ENCODE results near the gene MAN1B1. TPM values are rescaled to one million over a fixed set of nuclear protein-coding genes. Genes with fewer than 3 reads are reported as not detected.

The MAN1B1 gene
- polyA plus RNA-seq, 3 donors from 2014 or later, result 59.7 to 71.8 (median 66.1) TPM

DNA sequence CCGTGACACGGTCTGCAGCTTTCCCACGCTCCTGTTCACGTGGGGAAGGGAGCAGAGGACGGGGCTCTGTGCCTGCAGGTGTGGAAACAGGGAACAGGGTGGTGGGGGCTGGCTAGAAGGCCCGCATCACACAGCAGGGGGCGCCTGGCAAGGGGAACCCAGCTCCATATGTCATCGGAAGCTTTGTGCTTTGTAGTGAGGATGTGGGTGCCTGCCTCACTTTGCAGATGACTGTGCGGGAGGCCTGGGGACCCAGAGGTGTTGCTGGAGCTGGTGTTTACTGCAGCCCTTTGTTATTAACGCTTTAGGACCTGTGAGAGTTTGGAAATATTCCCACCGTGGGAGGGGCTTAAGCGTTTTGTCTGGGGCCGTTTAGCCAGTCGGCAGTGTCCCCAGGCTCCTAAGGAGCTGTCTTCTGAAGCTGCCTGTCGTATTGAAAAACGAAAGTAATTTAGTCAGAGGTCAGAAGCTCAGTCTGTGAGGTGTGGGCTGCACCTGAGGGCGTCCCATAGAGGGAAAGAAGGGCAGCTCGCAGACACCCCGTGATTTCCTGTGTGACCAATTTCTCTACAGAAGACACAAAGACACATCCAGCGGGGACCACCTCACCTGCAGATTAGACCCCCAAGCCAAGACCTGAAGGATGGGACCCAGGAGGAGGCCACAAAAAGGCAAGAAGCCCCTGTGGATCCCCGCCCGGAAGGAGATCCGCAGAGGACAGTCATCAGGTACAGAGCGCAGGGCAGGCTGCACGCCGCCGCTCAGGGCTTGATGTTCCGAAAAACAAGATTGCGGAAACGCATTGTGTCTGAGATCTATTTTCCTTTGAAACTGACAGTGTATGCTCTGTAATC, 9.1 kb downstream of the MAN1B1 start:
- H3K9me3 Mint-ChIP-seq, result no peaks in the 10 kb centered on the region
- no peaks in the 10 kb centered on the region for H3K27me3 Mint-ChIP-seq (ENCODE audit: low read depth in 3 of 3)
- peak overlapping the region; percentile 90 to 98 (median 98) for H3K27ac Mint-ChIP-seq
- H3K36me3 Mint-ChIP-seq, result peaks cover 6 to 18% (median 11%) of the 10 kb centered on the region in 3 donors
- peaks cover 18% of the 10 kb centered on the region in 2 donors for H3K4me1 Mint-ChIP-seq
- DNase-seq, result peak; percentile 80 to 85 (median 83)
- H3K4me3 Mint-ChIP-seq, result peak overlapping the region; percentile 77 to 87 (median 81)

DNA sequence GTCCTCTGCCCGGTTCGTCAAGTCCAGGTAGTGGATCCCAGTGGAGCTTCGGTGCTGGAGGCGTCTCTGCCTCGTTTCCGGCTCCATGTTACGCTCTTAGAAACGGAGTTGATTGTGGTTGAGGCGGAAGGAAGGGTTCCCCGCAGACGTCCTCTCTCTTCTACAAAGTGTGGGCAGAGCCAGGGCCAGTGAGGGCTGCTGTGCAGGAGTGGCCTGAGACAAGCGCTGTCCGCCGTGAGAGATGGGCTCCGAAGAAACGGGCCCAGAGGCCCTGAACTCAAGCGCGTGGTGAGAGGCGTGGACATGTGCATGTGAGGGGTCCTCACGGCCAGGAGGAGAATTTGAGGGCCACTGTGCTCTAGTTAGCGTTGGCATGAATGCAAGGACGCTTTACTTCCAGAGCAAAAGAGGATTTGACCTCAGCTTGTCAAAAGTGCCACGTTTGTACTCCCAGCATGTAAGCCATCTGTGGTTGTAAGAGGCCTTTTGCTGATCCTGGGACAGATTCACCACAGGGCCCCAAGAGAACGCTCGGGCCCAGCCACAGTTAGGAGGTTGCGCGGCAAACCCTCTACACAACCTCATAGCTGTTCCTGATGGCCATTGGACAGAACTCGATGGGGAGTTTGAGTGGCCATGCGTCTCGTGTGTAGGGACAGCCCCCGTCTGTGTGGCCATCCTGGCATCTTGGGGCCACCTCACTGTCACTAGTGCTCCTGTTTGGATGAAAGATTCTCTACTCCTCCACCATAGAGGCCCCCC, 10.2 kb downstream of the MAN1B1 start:
- peak overlapping the region; percentile 90 to 98 (median 98) for H3K27ac Mint-ChIP-seq
- H3K9me3 Mint-ChIP-seq, result no peaks in the 10 kb centered on the region

DNA sequence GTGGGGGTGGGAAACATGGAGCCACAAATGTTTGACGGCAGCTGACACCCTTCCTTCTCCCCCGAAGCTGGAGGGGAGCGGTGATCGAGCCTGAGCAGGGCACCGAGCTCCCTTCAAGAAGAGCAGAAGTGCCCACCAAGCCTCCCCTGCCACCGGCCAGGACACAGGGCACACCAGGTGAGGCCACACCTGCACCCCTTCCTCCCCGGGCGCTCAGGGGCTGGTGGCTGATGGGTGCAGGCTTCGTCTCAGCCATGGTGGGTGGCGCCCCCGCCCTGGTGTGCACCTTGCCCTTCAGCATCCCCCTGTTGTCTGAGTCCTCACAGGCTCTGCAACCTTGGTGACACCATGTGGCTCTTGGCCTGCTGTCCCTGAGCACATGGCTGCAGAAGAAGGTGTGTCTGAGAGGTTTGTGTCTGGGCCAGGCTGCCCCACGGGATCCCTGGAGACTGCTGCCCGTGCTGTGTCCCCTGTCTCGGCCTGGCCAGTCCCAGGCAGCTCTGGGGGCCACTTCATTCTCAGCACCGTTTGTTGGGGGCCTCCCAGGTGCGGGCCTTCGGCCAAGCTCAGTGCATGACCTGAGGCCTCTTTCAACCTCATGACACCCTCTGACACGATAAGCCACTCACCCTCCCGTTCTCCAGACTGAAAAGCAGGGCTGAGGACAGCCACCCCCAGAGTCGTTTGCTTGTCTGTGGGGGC, 11.1 kb downstream of the MAN1B1 start:
- Mint-ChIP-seq H3K9me3 (no peaks in the 10 kb centered on the region), H3K4me1 (peaks cover 18% of the 10 kb centered on the region in 2 donors), H3K27ac (peak overlapping the region in 4 of 6 donors; percentile 35 to 97 (median 58)), H3K4me3 (peak overlapping the region in 1 of 5 donors; percentile 27), H3K36me3 (peaks cover 6 to 15% (median 6%) of the 10 kb centered on the region in 3 donors), H3K27me3 (ENCODE audit: low read depth in 3 of 3) (no peaks in the 10 kb centered on the region)
- DNase-seq, result no peak

More for the DNA sequence above, 10.2 kb downstream of the MAN1B1 start:
- H3K27me3 Mint-ChIP-seq (ENCODE audit: low read depth in 3 of 3), result no peaks in the 10 kb centered on the region
- peak overlapping the region in 1 of 5 donors; percentile 81 for H3K4me3 Mint-ChIP-seq
- no peak for DNase-seq
- H3K36me3 Mint-ChIP-seq, result peaks cover 6 to 18% (median 8%) of the 10 kb centered on the region in 3 donors
- peaks cover 18% of the 10 kb centered on the region in 2 donors for H3K4me1 Mint-ChIP-seq

DNA sequence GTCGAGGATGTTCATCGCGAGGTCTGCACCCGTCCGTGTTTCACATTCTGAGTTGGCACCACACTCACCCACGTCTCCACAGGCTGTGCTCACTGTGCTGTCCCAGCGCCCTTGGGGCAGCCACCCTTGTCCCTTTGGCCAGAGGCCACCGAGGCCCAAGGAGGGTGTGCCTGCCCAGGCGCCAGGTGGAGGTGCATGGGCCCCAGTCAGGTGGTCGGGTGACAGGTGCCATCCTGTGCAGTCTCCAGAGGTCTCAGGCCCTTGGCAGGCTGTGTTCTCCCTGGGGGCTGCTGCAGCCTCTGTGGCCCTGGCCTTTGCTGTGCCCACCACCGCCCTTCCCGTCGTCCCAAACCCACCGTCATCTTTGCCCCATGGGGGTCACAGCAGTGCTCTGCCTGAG, 12.4 kb downstream of the MAN1B1 start:
- Mint-ChIP-seq H3K4me3 (no peak overlapping the region), H3K27ac (no peak overlapping the region), H3K27me3 (ENCODE audit: low read depth in 3 of 3) (no peaks in the 10 kb centered on the region), H3K36me3 (peaks cover 6 to 12% (median 6%) of the 10 kb centered on the region in 3 donors), H3K9me3 (peaks cover 0 to 2% (median 0%) of the 10 kb centered on the region in 6 donors), H3K4me1 (peaks cover 16 to 18% of the 10 kb centered on the region in 2 donors)
- no peak for DNase-seq

DNA sequence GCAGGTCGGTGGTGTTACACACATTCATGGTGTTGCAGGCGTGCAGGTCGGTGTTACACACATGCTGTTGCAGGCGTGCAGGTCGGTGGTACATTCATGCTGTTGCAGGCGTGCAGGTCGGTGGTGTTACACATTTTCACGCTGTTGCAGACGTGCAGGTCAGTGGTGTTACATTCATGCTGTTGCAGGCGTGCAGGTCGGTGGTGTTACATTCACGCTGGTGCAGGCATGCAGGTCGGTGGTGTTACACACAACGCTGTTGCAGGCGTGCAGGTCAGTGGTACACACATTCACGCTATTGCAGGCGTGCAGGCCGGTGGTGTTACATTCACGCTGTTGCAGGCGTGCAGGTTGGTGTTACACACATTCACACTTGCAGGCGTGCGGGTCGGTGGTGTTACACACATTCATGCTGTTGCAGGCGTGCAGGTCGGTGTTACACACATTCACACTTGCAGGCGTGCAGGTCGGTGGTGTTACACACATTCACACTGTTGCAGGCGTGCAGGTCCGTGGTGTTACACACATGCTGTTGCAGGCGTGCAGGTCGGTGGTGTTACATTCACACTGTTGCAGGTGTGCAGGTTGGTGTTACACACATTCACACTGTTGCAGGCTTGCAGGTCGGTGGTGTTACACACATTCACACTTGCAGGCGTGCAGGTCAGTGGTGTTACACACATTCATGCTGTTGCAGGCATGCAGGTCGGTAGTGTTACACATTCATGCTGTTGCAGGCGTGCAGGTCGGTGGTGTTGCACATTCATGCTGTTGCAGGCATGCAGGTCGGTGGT, 16.6 kb downstream of the MAN1B1 start:
- DNase-seq, result no peak
- H3K4me1 Mint-ChIP-seq, result peaks cover 0 to 2% of the 10 kb centered on the region in 2 donors
- peaks cover 0 to 2% (median 0%) of the 10 kb centered on the region in 6 donors for H3K9me3 Mint-ChIP-seq
- H3K36me3 Mint-ChIP-seq, result peaks cover 0 to 15% (median 5%) of the 10 kb centered on the region in 3 donors
- no peak overlapping the region for H3K27ac Mint-ChIP-seq
- H3K4me3 Mint-ChIP-seq, result no peak overlapping the region
- peaks cover 0 to 2% (median 0%) of the 10 kb centered on the region in 3 donors for H3K27me3 Mint-ChIP-seq (ENCODE audit: low read depth in 3 of 3)

DNA sequence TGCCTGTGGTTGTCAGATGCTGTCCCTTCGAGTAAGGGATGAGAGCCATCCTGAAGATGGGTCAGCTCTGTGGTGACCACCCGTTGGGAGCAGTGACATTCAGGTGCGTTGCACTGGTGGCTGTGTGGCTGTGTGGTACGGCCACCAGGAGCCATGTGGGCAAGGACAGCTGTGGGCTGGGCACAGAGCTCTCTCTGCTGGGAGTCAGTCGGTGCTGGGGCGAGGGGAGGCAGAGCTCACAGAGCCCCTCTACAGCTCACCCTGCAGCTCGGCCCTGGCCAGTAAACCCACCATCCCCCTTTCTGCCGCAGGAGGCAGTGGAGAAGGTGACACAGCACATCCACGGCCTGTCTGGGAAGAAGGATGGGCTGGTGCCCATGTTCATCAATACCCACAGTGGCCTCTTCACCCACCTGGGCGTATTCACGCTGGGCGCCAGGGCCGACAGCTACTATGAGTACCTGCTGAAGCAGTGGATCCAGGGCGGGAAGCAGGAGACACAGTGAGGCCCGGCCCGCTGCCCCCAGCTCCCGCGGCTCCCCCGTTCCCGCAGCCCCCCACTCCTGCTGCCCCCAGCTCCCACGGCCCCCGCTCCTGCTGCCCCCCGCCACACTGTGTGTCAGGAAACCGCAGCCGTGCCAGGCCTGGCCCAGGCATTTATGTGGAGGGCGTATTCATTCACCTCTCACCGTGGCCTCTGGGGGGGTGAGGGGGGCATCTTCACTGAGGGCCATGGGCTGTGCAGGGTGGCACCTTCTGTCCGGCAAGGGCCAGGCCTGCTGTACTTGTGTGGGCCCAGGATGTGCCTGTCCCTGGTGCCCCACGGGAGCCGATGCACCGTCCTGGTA, 19.3 kb downstream of the MAN1B1 start:
- no peak for DNase-seq
- H3K4me1 Mint-ChIP-seq, result peaks cover 0 to 1% of the 10 kb centered on the region in 2 donors
- peaks cover 0 to 2% (median 0%) of the 10 kb centered on the region in 6 donors for H3K9me3 Mint-ChIP-seq
- H3K36me3 Mint-ChIP-seq, result peaks cover 0 to 9% (median 0%) of the 10 kb centered on the region in 3 donors
- H3K27ac Mint-ChIP-seq, result no peak overlapping the region
- H3K27me3 Mint-ChIP-seq (ENCODE audit: low read depth in 3 of 3), result peaks cover 0 to 2% (median 0%) of the 10 kb centered on the region in 3 donors
- H3K4me3 Mint-ChIP-seq, result no peak overlapping the region

DNA sequence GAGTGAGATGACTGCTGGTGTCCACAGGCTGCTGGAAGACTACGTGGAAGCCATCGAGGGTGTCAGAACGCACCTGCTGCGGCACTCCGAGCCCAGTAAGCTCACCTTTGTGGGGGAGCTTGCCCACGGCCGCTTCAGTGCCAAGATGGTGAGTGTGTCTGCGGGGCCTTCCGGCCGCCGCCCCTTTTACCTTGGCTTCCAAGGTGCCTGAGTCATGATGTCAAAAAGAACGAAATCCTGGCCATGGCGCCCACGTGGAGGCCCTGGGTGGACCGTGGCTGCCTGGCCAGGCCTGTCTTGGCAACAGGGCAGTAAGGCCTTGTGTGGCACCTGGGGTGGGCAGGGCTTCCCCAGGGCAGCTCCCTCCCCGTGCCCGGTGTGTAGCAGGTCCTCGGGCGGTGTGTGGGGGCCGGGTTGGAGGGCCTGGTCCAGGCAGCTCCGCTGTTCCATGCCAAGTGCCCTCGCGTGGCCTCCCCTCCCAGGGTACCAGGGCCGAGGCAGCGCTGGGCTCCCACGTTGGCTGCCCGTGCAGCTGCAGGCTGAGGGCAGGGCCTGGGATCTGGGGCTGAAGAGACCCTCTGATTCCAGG, 20.0 kb downstream of the MAN1B1 start:
- H3K36me3 Mint-ChIP-seq, result peaks cover 0 to 9% (median 0%) of the 10 kb centered on the region in 3 donors
- H3K4me3 Mint-ChIP-seq, result no peak overlapping the region
- H3K4me1 Mint-ChIP-seq, result peaks cover 0 to 1% of the 10 kb centered on the region in 2 donors
- H3K9me3 Mint-ChIP-seq, result peaks cover 0 to 2% (median 0%) of the 10 kb centered on the region in 6 donors
- peaks cover 0 to 2% (median 0%) of the 10 kb centered on the region in 3 donors for H3K27me3 Mint-ChIP-seq (ENCODE audit: low read depth in 3 of 3)
- no peak for DNase-seq
- no peak overlapping the region for H3K27ac Mint-ChIP-seq

DNA sequence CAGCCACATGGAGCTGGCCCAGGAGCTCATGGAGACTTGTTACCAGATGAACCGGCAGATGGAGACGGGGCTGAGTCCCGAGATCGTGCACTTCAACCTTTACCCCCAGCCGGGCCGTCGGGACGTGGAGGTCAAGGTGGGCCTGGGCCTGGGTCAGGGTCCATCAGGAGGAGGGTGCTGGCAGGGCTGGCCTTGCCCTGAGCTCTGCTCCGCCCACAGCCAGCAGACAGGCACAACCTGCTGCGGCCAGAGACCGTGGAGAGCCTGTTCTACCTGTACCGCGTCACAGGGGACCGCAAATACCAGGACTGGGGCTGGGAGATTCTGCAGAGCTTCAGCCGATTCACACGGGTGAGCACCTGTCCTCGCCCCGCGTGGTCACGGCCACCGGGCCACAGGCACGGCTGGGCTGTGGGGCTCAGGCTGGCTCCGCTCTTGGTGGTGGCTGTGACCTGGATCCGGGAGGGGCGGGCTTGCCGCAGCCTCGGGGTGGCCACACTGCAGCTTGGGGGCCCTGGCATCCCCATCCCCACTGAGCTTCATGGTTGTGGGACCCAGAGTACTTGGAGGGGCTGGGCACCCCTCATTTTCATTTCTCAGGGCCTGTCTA, 20.6 kb downstream of the MAN1B1 start:
- H3K4me3 Mint-ChIP-seq, result no peak overlapping the region
- peaks cover 0 to 2% (median 0%) of the 10 kb centered on the region in 3 donors for H3K27me3 Mint-ChIP-seq (ENCODE audit: low read depth in 3 of 3)
- peaks cover 0 to 2% (median 0%) of the 10 kb centered on the region in 6 donors for H3K9me3 Mint-ChIP-seq
- peaks cover 0 to 1% of the 10 kb centered on the region in 2 donors for H3K4me1 Mint-ChIP-seq
- H3K27ac Mint-ChIP-seq, result no peak overlapping the region
- peaks cover 0 to 9% (median 0%) of the 10 kb centered on the region in 3 donors for H3K36me3 Mint-ChIP-seq
- DNase-seq, result no peak

DNA sequence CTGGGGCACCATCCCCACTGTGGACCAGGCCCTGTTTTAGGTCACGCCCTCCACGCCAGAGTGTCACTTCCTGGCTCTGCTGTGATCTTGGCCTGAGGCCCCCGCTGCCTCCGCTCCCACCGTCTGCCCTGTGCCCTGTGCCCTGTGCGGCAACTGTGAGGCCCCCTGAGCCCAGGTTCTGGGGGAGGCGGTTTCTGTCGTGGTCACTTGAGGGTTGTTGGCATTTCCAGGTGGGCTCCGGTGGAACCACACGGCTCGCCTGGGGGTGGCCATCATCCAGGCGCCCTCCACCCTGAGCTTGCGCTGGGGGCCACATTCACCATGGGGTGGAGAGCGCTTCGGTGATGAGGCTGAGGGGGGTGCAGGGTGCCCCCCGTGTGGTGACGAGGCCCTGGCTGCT, 21.2 kb downstream of the MAN1B1 start:
- Mint-ChIP-seq H3K4me1 (peaks cover 0 to 3% of the 10 kb centered on the region in 2 donors), H3K27ac (no peak overlapping the region), H3K36me3 (peaks cover 0 to 9% (median 0%) of the 10 kb centered on the region in 3 donors), H3K27me3 (ENCODE audit: low read depth in 3 of 3) (peaks cover 0 to 2% (median 2%) of the 10 kb centered on the region in 3 donors), H3K4me3 (no peak overlapping the region), H3K9me3 (peaks cover 0 to 2% (median 0%) of the 10 kb centered on the region in 6 donors)
- DNase-seq, result no peak

DNA sequence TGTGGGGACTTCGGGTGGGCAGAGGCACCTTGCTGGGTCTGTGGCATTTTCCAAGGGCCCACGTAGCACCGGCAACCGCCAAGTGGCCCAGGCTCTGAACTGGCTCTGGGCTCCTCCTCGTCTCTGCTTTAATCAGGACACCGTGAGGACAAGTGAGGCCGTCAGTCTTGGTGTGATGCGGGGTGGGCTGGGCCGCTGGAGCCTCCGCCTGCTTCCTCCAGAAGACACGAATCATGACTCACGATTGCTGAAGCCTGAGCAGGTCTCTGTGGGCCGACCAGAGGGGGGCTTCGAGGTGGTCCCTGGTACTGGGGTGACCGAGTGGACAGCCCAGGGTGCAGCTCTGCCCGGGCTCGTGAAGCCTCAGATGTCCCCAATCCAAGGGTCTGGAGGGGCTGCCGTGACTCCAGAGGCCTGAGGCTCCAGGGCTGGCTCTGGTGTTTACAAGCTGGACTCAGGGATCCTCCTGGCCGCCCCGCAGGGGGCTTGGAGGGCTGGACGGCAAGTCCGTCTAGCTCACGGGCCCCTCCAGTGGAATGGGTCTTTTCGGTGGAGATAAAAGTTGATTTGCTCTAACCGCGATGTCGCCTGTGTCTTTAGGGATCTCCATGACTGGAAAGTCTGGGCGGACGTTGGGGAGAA, 21.9 kb downstream of the MAN1B1 start:
- Mint-ChIP-seq H3K4me3 (no peak overlapping the region), H3K4me1 (peaks cover 0 to 4% of the 10 kb centered on the region in 2 donors), H3K36me3 (peaks cover 0 to 9% (median 0%) of the 10 kb centered on the region in 3 donors), H3K27me3 (ENCODE audit: low read depth in 3 of 3) (peaks cover 0 to 3% (median 2%) of the 10 kb centered on the region in 3 donors), H3K9me3 (peaks cover 0 to 2% (median 0%) of the 10 kb centered on the region in 6 donors), H3K27ac (no peak overlapping the region)
- no peak for DNase-seq

All from immature natural killer cell (primary cell).